Measurements from ENCODE around the gene PVR. TPM values are rescaled to one million over a fixed set of nuclear protein-coding genes. Genes with fewer than 3 reads are reported as not detected.
"Not testable (repeated sequence)": the region's sequence is repeated elsewhere in the genome, so short reads cannot be mapped to it uniquely, and the experiment has no call there.

PVR gene
- polyA plus RNA-seq, 10 donors: 17.3 to 25.2 (median 19.2) TPM

DNA sequence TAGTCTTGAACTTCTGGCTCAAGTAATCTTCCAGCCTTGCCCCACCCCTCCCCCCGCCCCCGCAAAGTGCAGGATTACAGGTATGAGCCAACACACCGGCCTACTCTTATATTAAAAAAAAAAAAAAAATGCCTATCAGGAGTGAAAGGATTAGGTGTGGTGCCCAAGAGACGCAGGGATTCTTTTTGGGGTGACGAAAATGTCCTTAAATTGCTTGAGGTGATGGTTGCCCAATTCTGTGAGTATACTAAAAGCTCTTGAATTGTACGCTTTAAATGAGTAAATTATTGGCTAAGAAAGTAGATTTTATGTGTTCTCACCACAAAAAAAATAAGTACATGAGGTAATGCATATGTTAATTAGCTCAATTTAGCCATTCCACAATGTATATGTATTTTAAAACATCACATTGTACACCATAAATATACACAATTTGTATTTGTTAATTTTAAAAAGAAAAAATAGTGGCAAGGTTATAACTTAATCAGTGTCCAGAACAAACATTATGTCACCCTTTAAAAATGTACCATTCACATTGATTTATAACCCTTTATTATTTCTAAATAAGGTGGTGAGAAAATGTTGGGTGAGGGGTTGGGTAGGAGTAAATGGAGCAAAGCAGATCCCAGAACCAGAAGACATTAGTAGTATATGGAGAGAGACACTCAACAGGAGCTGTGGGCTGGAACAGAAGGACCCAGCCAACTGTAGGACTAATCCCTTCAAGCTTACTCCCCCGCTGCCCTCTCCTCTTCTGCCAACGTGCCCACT is 26.4 kb upstream of the PVR start:
- DNase-seq: no peak

DNA sequence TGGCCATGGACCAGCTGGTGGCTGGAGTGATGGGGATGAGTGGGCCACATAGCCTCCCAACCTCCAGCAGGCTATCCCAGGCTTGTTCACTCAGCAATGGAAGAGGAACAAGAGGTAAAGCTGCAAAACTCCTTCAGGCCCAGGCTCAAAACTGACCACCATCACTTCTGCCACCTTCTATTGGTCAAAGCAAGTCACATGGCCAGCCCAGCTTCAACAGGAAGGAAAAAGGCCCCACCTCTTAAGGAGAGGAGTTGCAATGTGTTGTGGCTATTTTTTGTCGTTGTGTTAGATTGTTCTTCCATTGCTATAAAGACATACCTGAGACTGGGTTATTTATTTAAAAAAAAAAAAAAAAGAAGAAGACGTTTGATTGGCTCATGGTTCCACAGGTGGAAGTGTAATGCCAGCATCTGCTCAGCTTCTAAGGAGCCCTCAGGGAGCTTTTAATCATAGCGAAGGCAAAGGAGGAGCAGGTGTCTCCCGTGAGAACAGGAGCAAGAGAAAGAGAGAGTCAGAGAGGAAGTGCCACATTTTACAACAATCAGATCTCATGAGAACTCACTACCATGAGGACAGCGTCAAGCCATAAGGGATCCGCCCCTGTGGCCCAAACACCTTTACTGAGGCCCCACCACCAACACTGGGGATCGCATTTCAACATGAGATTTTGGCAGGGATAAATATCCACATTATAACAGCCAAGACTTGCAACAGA is 24.9 kb upstream of the PVR start:
- no peak for DNase-seq

DNA sequence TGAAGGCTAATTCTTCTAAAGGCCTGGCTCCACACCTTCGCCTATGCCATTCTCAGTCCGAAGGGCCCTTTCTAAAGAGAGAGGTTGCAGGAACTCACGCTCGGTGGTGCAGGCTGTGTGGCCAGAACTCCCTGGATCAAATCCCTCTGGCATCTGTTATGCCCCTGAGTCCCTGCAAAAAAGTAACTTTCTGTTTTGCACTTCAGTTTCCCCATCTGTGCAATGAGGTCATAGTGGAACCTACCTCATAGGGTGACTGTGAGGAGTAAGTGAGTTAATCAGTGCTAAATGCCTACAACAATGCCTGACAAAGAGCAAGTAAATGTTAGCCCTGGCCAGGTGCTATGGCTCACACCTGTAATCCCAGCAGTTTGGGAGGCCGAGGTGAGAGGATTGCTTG is 23.0 kb upstream of the PVR start:
- DNase-seq: no peak

GRCh38 chr19:44621367-44621766 is 22.3 kb upstream of the PVR start:
- no peak for DNase-seq

- DNase-seq: peak in 1 of 3 donors; percentile 42
These were observed 20.6 kb upstream of the PVR start for GRCh38 chr19:44623080-44623479.

DNA sequence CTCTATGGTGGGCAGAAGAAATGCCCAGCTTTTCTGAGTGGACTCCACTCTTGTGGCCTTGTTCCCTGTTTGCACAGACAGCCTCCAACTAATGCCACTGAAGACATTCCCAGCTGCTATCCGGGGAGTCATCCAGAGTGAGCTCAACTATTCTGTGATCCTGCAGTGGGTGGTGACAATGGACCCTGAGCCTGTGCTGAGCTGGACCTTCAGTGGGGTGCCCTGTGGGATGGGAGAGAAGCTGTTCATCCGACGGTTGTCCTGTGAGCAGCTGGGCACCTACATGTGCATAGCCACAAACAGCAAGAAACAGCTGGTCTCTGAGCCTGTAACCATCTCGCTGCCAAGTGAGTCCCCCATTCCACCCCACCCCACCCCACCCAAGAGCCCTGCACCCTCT is 20.1 kb upstream of the PVR start:
- no peak for DNase-seq

DNA sequence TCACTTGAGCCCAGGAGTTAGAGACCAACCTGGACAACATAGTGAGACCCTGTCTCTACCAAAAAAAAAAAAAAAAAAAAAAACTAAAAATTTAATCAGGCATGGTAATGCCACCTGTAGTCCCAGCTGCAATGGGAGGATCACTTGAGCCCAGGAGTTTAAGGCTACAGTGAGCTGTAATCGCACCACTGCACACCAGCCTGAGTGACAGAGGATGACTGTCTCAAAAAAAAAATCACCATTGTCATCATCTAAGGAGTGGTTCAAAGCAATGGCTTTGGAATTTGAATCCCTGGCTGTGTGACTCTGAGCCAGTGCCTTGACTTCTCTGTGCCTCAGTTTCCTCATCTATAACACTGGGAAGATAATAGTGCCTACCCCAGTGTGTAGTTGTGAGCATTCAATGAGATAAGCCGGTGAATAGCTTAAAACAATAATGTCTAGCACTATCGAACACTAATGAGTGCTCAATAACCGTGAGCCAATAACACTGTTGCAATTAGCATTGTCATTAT is 18.8 kb upstream of the PVR start:
- DNase-seq: no peak

DNA sequence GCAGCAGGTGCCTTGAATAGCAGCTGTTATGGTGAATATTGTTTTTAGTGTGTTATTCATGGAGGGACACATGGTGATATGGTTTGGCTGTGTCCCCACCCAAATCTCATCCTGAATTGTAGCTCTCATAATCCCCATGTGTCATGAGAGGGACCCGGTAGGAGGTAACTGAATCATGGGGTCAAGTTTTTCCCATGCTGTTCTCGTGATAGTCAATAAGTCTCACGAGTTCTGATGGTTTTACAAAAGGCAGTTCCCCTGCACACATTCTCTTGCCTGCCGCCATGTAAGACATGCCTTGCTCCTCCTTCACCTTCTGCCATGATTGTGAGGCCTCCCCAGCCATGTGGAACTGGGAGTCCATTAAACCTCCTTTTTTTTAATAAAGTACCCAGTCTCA is 18.1 kb upstream of the PVR start:
- not testable (repeated sequence) for DNase-seq

DNA sequence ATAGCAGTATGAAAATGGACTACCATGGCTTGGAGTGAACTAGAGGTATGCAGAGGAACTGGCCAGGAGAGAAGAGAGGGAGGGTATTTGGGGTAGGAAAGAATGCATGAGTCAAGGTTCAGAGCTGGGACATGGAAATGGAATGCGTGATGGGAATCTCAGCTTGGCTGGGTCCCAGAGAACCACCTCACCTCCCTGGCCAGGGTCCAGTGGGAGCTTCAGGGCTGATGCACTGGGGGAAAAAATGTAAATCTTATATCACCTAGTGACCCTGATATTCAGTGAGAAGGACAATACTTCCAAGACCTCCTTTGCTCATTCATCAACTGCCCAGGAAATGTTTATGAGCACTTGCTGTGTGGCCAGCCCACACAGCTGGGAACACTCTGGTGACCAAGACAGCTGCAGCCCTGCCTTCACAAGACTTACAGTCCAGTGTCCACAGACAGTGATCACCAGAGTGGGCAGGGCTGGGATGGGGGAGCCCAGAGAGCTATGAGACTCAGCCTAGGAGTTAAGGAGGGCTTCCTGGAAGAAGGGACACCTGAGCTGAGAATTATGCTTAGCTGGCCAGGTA is 17.6 kb upstream of the PVR start:
- DNase-seq: peak in 1 of 3 donors; percentile 94

GRCh38 chr19:44627631-44628030 is 16.1 kb upstream of the PVR start:
- no peak for DNase-seq

GRCh38 chr19:44628793-44629192 is 14.9 kb upstream of the PVR start:
- DNase-seq: no peak

DNA sequence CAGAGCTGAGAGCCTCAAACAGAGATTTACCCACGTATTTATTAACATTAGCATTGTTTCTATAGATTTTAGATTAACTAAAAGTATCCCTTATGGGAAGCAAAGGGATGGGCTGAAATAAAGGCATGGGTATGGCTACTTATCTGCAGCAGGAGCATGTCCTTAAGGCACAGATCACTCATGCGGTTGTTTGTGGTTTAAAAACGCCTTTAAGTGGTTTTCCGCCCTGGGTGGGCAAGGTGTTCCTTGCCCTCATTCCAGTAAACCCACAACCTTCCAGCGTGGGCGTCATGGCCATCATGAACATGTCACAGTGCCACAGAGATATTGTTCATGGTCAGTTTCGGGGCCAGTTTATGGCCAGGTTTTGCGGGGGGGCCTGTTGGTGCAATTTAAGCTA is 12.1 kb upstream of the PVR start:
- DNase-seq: not testable (repeated sequence)

- DNase-seq: not testable (repeated sequence)
These were observed 9.7 kb upstream of the PVR start for GRCh38 chr19:44634058-44634457.

- no peak for DNase-seq
These were observed 8.9 kb upstream of the PVR start for GRCh38 chr19:44634785-44635184.

DNA sequence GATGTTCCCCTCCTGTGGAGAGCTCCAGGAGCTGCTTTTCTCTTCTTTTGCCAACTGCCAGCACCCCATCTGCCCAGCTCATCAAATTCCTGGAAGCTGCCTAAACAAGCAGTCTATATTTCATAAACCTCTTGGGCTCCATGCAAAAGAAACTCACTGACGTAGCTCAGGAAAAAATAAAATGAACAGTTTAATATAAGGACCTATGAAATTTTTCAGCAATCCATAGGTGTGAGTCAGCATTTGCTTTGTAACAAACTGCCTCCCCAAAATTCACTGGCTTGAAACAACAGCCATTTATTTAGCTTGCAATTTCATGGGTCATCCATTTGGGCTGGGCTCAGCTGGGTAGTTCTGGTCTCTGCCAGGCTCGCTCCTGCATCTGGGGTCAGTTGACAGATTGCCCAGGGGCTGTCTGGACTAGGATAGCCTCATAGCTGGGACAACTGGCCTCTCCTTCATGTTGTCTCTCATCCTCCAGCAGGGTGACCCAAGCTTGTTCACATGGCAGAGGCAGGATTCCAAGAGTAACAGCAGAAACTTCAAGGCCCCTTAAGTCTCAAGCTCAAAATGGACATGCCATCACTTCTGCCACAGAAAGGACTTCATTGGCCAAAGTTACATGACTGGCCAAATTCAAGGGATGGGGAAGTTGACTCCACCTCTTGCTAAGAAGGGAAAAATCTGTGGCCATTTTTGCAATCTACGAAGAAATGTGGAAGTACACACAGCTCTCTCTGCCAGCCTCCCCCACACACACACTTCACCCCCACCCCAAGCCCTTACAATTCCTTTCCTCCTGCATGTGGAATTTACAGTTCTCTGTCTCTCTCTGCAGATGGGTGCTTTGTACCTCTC is 7.9 kb upstream of the PVR start:
- peak; percentile 27 to 61 (median 43) for DNase-seq

DNA sequence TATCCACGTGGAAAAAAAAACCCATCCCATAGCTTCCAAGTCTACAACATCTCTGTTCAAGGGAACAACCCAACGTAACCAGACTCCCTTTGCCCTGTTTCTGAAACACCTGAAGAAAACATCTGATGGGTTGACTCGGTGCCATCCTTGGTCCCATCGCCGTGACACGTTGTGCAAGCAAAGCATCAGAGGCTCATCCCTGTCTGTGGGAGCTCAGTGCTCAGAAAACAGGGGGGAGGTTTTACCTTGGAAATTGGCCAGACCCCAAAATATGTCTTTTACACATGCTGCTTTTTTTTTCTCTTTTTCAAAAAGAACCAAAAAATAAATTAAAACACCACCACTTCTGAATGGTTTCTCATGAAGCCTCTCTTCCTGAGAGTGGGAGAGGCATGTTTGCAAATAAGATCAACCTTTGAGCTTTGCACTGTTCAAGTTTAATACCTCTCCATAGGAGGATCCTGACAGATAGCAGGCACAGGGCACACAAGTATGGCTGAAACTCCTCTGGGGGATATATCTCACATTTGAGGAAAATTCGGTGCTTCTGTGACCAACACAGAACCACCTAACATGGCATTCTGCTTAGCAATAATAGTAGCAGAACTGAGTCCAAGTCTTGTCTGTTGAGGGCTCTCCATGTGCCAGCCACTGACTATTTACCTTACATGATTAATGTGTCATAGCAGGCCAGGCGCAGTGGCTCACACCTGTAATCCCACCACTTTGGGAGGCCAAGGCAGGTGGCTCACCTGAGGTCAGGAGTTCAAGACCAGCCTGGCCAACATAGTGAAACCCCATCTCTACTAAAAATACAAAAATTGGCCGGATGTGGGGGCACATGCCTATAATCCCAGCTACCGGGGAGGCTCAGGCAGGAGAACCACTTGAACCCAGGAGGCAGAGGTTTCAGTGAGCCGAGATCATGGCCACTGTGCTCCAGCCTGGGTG is 7.0 kb upstream of the PVR start:
- DNase-seq: no peak

GRCh38 chr19:44637390-44637764 is 6.3 kb upstream of the PVR start:
- DNase-seq: no peak

GRCh38 chr19:44640518-44640917 is 3.2 kb upstream of the PVR start:
- DNase-seq: no peak

DNA sequence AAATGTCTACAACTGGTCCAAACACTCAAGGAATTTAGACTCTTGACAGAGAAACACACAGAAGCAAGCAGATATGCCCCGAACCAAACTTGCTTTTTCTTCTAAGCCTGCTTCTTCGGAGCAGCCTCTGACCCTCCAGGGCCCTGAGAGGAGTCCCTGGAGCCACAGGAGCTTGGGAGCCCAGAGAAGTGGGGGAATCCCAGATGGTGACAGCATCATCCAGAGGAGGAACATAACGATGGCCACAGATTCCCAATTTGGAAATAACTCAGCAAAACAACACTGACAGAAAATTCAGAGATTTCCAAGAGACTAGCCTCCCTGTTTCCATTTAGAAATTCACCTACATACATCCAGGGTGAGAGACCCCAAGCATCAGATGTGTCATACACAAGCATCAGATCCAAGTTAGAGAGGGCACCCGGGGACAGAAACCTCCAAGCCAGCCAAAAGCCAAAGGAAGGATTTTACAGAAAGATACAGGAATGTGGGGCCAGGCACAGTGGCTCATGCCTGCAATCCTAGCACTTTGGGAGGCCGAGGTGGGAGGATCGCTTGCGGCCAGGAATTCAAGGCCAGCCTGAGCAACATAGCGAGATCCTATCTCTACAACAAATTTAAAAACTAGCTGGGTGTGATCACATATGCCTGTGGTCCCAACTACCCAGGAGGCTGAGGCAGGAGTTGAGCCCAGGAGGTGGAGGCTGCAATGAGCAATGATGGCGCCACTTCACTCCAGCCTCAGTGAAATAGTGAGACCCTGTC is 2.0 kb upstream of the PVR start:
- DNase-seq: no peak

DNA sequence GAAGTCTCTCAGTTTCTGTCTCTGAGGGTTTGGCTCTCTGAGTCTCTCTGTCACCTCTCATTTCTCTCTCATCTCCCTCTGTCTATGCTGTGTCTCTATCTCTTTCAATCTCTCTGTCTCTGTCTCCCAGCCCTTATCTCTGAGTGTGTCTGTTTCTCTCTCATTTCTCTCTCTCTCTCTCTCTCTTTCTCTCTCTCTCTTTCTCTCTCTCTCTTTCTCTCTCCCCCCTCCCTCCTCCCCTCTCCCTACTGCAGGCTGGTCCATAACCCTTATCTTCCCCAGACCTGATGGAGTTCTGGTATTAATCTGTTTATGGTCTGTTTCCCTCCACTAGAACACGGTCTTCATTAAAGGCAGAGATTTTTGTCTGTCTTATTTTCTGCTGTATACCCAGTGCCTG is 1.3 kb upstream of the PVR start:
- no peak for DNase-seq

Data from muscle of back (tissue), 11 donors.